ENCODE measurements around the gene HEYL.

DNA sequence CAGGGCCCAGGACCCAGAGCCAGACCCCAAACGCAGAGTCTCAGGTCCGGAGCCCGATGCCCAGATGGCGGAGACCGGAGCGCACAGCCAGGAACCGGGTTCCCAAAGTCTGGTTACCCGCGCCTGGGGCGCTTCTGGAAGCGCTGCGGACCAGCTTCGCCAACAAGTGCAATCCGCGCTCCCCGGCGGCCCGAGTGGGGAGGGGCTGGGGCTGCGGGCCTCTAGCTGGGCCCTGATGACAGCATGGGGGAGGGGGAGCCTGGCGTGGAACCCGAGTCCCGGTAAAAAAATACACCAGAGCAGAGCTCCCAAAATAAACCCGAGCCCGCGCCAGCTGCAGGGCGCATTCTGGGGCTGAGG lies 32.0 kb upstream of the HEYL start:
- TF ChIP-seq, protein P1, sequence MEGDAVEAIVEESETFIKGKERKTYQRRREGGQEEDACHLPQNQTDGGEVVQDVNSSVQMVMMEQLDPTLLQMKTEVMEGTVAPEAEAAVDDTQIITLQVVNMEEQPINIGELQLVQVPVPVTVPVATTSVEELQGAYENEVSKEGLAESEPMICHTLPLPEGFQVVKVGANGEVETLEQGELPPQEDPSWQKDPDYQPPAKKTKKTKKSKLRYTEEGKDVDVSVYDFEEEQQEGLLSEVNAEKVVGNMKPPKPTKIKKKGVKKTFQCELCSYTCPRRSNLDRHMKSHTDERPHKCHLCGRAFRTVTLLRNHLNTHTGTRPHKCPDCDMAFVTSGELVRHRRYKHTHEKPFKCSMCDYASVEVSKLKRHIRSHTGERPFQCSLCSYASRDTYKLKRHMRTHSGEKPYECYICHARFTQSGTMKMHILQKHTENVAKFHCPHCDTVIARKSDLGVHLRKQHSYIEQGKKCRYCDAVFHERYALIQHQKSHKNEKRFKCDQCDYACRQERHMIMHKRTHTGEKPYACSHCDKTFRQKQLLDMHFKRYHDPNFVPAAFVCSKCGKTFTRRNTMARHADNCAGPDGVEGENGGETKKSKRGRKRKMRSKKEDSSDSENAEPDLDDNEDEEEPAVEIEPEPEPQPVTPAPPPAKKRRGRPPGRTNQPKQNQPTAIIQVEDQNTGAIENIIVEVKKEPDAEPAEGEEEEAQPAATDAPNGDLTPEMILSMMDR (IDR thresholded peaks at IDR 0.05): no peak
- TF ChIP-seq POLR2AphosphoS5 (IDR thresholded peaks at IDR 0.05): no peak

Data from sigmoid colon (tissue), 4 donors.